CD4-positive, alpha-beta T cell treated with Interleukin-17A for 1 hour (primary cell): ENCODE data around the gene LY9.

Experiments
- DNase-seq: peaks from one replicate; pipeline ENCODE4 v3.0.0-alpha.2; 2020

Gene LY9

GRCh38 chr1:160795951-160796383 is at the start of gene LY9:
LY9 (plus strand) TSS chr1:160796174; CDS start chr1:160796188, 14 bp downstream.
- peak; percentile 96 for DNase-seq

- DNase-seq, result no peak
Measured at GRCh38 chr1:160746836-160747500, 49.0 kb upstream of the LY9 start.

GRCh38 chr1:160747717-160748116 is 48.3 kb upstream of the LY9 start:
- no peak for DNase-seq

GRCh38 chr1:160748181-160748877 is 47.6 kb upstream of the LY9 start:
- DNase-seq, result no peak

- no peak for DNase-seq
Measured at GRCh38 chr1:160748878-160749269, 47.1 kb upstream of the LY9 start.

- DNase-seq, result no peak
Measured at GRCh38 chr1:160750608-160751007, 45.4 kb upstream of the LY9 start.

GRCh38 chr1:160752406-160752805 is 43.6 kb upstream of the LY9 start:
- DNase-seq, result no peak

GRCh38 chr1:160752924-160753323 is 43.0 kb upstream of the LY9 start:
- DNase-seq, result no peak

GRCh38 chr1:160753594-160753993 is 42.4 kb upstream of the LY9 start:
- no peak for DNase-seq

- no peak for DNase-seq
Measured at GRCh38 chr1:160755461-160755860, 40.5 kb upstream of the LY9 start.

GRCh38 chr1:160755911-160756848 is 39.8 kb upstream of the LY9 start:
- DNase-seq, result peak; percentile 65

- DNase-seq, result no peak
Measured at GRCh38 chr1:160756849-160757201, 39.1 kb upstream of the LY9 start.

- DNase-seq, result no peak
Measured at GRCh38 chr1:160758521-160758920, 37.5 kb upstream of the LY9 start.

- DNase-seq, result no peak
Measured at GRCh38 chr1:160759740-160760139, 36.2 kb upstream of the LY9 start.

GRCh38 chr1:160761046-160761445 is 34.9 kb upstream of the LY9 start:
- DNase-seq, result no peak

- no peak for DNase-seq
Measured at GRCh38 chr1:160761886-160762285, 34.1 kb upstream of the LY9 start.

- DNase-seq, result no peak
Measured at GRCh38 chr1:160763993-160764392, 32.0 kb upstream of the LY9 start.

GRCh38 chr1:160767395-160768294 is 28.3 kb upstream of the LY9 start:
- DNase-seq, result peak; percentile 41

GRCh38 chr1:160768295-160768657 is 27.7 kb upstream of the LY9 start:
- peak; percentile 91 for DNase-seq

GRCh38 chr1:160772331-160772730 is 23.6 kb upstream of the LY9 start:
- no peak for DNase-seq

- DNase-seq, result no peak
Measured at GRCh38 chr1:160773093-160773492, 22.9 kb upstream of the LY9 start.

GRCh38 chr1:160774886-160775719 is 20.9 kb upstream of the LY9 start:
- no peak for DNase-seq
